ENCODE measurements around the gene LSM4.

DNA sequence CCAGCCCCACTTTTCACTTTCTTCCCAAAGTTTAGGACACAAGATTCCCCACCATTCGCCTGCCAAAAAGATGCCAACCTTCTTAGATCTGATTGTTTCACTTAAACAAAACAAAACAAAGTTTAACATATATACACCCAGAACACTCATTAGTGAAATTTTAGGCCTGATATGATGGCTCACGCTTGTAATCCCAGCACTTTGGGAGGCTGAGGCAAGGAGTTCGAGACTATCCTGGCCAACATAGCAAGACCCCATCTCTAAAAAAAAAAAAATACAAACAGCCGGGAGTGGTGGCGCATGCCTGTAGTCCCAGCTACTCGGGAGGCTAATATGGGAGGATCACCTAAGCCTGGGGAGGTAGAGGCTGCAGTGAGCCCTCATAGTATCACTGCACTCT lies 22.4 kb upstream of the LSM4 start:
- TF ChIP-seq EGR1 (IDR thresholded peaks at IDR 0.05), result no peak
- TF ChIP-seq YY1 (IDR thresholded peaks at IDR 0.05; ENCODE audit: low read depth), result no peak
- TF ChIP-seq RAD21 (IDR thresholded peaks at IDR 0.05; ENCODE audit: low read depth), result no peak
- TF ChIP-seq, protein P1, sequence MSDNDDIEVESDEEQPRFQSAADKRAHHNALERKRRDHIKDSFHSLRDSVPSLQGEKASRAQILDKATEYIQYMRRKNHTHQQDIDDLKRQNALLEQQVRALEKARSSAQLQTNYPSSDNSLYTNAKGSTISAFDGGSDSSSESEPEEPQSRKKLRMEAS (IDR thresholded peaks at IDR 0.05), result no peak
- no peak for TF ChIP-seq TAF1 (IDR thresholded peaks at IDR 0.05; ENCODE audit: low read depth)
- TF ChIP-seq TEAD4 (IDR thresholded peaks at IDR 0.05), result no peak
- TF ChIP-seq EP300 (IDR thresholded peaks at IDR 0.05; ENCODE audit: borderline replicate concordance), result no peak
- TF ChIP-seq FOXM1 (IDR thresholded peaks at IDR 0.05; ENCODE audit: borderline replicate concordance, low read depth), result no peak
